Brain microvascular endothelial cell (primary cell): Measurements from ENCODE around the gene SART1.

Experiments used
- DNase-seq: peaks from one replicate; pipeline ENCODE4 v3.0.0-alpha.2; 2020
- H3K27ac ChIP-seq: fragments of 250-450 bp; sonication (Bioruptor Pico); 2 replicates; pipeline ENCODE4 v1.5.1; 2020; ENCODE audit warnings: mild to moderate bottlenecking, moderate library complexity
- H3K27me3 ChIP-seq: fragments of 250-450 bp; sonication (Bioruptor Pico); replicated peaks from 2 replicates; pipeline ENCODE4 v1.5.1; 2020; ENCODE audit warnings: mild to moderate bottlenecking
- H3K36me3 ChIP-seq: fragments of 250-450 bp; sonication (Bioruptor Pico); replicated peaks from 2 replicates; pipeline ENCODE4 v1.5.1; 2020; ENCODE audit warnings: mild to moderate bottlenecking
- H3K4me3 ChIP-seq: 2 replicates; pipeline ENCODE4 v1.5.1; 2011; ENCODE audit warnings: low read depth, mild to moderate bottlenecking, control low read depth, low read length, moderate library complexity
- in situ Hi-C: cut with HindIII; loops from 2 replicates; pipeline ENCODE4 v1.10.0; 2017; ENCODE audit warnings: low sequenced_read_pairs, low pct_ligation_motif_present
- TF ChIP-seq, protein P1 (sequence below): IDR thresholded peaks from 2 replicates; pipeline ENCODE4 v1.5.1; 2011; ENCODE audit warnings: low read depth, mild to moderate bottlenecking, moderate library complexity, low read length, control low read depth, inconsistent platforms; ENCODE audit errors: missing control alignments

Gene SART1, protein sequence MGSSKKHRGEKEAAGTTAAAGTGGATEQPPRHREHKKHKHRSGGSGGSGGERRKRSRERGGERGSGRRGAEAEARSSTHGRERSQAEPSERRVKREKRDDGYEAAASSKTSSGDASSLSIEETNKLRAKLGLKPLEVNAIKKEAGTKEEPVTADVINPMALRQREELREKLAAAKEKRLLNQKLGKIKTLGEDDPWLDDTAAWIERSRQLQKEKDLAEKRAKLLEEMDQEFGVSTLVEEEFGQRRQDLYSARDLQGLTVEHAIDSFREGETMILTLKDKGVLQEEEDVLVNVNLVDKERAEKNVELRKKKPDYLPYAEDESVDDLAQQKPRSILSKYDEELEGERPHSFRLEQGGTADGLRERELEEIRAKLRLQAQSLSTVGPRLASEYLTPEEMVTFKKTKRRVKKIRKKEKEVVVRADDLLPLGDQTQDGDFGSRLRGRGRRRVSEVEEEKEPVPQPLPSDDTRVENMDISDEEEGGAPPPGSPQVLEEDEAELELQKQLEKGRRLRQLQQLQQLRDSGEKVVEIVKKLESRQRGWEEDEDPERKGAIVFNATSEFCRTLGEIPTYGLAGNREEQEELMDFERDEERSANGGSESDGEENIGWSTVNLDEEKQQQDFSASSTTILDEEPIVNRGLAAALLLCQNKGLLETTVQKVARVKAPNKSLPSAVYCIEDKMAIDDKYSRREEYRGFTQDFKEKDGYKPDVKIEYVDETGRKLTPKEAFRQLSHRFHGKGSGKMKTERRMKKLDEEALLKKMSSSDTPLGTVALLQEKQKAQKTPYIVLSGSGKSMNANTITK

DNA sequence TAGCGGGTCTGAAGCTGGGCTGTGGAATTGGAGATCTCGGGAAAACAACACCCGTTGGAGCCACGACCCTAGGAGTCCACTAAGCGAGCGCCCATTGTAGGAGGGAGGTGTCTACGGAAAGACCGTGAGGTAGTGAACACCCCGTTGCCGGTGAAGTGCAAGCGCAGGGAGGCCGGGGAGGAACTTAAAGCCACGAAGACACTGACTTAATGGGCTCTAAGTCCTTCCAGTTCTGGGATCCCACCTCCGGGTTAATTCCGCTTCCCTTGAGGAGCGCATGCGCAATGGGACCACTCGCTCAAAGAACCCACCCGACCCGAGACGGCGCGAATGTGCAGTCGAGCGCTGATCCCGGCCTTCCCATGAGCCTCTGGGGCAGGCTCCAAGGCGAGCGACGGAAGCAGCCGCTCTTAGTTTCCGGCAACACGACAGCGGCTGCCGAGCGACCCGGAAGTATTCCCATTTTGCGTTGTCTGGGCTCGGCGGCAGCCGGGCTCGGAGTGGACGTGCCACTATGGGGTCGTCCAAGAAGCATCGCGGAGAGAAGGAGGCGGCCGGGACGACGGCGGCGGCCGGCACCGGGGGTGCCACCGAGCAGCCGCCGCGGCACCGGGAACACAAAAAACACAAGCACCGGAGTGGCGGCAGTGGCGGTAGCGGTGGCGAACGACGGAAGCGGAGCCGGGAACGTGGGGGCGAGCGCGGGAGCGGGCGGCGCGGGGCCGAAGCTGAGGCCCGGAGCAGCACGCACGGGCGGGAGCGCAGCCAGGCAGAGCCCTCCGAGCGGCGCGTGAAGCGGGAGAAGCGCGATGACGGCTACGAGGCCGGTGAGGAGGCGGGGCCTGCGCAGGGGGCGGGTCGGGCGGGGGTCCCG lies at the start of gene SART1:
Gene SART1, plus strand, starts transcription at position 468 of the 874 bp plus-strand sequence. Its CDS starts 47 bp downstream, at position 515.
- TF ChIP-seq, protein P1, sequence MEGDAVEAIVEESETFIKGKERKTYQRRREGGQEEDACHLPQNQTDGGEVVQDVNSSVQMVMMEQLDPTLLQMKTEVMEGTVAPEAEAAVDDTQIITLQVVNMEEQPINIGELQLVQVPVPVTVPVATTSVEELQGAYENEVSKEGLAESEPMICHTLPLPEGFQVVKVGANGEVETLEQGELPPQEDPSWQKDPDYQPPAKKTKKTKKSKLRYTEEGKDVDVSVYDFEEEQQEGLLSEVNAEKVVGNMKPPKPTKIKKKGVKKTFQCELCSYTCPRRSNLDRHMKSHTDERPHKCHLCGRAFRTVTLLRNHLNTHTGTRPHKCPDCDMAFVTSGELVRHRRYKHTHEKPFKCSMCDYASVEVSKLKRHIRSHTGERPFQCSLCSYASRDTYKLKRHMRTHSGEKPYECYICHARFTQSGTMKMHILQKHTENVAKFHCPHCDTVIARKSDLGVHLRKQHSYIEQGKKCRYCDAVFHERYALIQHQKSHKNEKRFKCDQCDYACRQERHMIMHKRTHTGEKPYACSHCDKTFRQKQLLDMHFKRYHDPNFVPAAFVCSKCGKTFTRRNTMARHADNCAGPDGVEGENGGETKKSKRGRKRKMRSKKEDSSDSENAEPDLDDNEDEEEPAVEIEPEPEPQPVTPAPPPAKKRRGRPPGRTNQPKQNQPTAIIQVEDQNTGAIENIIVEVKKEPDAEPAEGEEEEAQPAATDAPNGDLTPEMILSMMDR: no peak
- in situ Hi-C loops: no loop called here
- peak within 1 kb of the TSS; percentile 81 for H3K4me3 ChIP-seq

DNA sequence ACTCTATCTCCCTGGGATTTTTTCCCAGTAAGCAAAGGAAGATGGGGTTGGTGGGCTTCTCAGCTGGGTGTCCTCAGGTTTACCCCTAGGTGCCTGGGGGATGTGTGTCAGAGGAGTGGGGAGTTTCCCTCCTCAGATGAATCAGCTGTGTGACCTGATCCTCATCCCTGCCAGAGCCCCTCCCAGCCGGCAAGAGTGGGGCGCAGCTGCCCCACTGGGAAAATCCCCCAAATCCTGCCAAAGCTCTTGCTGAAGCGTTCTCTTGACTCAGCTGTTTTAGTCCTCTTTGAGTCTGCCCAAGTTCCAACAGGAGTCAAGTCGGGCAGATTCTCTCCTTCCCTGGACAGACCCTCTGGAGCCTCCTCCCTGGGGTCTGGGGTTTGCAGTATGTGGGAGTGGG lies 48.7 kb upstream of the SART1 start:
- TF ChIP-seq, protein P1: no peak
- Histone ChIP-seq H3K27ac (peak overlapping the region; percentile 57), H3K27me3 (no peaks in the 10 kb centered on the region), H3K36me3 (no peaks in the 10 kb centered on the region), H3K4me3 (no peak overlapping the region)
- DNase-seq: peak; percentile 59
- in situ Hi-C loops: no loop called here

More for the DNA sequence above, at the start of gene SART1:
- DNase-seq: peak; percentile 97
- Histone ChIP-seq H3K36me3 (peaks cover 24% of the 10 kb centered on the region), H3K27me3 (no peaks in the 10 kb centered on the region), H3K27ac (peak within 1 kb of the TSS; percentile 84)

DNA sequence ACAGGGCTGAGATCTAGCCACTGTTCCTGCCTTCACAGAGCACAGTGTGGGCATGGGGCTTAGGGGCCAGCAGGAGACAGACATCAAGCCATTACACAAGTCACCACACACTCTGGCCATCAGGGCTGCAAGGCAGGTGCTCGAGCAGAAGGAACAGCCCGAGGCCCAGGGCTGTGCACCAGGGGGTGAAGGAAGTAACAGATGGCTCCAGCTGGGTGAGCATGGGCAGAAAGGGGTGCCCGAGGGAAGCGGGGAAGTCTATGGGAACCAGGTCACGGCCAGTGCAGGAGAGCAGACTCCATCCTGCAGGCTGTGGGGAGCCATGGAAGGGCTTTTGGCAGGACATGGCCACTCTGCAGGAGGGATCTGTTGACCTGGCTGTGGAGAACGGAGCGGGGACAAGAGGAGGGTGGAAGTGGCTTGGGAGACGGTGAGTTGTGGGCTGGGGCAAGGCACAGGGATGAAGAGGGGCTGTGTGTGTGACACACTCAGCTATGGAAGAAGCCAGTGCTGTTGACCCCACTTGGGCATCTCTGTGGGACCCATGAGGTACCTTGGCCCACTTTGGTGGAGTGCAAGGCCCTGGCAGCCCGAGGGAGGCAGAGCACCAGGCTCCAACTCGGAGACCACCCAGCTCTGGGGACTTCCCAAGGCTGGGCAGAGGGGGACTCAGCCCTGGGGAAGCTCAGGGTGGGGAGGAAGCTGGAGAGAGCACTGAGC lies 46.3 kb upstream of the SART1 start:
- peak overlapping the region; percentile 82 for H3K27ac ChIP-seq
- H3K4me3 ChIP-seq: no peak overlapping the region
- DNase-seq: no peak
- TF ChIP-seq, protein P1: no peak
- no peaks in the 10 kb centered on the region for H3K27me3 ChIP-seq
- in situ Hi-C loops: no loop called here
- no peaks in the 10 kb centered on the region for H3K36me3 ChIP-seq

DNA sequence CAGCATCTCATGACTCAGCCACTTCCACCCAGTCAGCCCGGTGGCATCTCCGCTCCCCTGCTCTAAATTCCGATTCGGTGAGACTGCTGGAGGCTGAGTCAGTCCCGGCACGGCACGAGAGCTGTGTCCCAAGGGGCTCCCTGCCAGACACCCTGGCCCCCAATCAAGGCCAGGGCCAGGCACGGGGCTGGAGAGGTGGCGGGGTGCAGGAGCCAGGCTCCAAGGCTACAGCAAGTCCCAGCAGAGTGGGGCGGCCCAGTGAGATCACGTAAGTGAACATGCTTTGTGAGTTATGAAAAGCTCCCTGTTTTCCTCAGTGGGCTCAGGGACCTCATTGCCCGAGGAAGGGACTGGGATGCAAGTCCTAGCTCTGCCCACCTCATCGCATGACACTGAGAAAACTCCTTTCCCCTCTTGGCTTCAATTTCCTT lies 45.7 kb upstream of the SART1 start:
- H3K36me3 ChIP-seq: no peaks in the 10 kb centered on the region
- TF ChIP-seq, protein P1: no peak
- DNase-seq: peak; percentile 96
- in situ Hi-C loops: no loop called here
- H3K4me3 ChIP-seq: peak overlapping the region; percentile 32
- peak overlapping the region; percentile 82 for H3K27ac ChIP-seq
- H3K27me3 ChIP-seq: no peaks in the 10 kb centered on the region

DNA sequence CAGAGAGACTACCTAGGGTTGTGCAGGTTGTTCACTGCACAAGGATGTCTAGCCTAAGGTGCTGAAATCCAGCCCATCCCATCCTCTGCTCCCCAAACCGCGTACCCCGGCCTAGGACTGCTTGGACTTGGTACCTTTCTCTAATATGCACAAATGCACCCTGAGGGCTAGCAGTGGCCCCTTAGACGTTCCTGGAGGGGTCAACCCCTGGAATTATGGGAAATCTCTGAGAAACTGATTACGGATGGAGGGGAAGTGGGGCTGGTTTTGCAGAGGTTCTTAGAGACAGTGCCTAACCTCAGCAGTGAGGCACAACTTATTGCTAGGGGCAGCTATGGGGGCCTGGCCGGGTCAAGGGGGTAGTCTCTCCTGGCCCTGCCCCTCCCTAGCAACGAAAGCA lies 45.1 kb upstream of the SART1 start:
- no peak for DNase-seq
- Histone ChIP-seq H3K27me3 (no peaks in the 10 kb centered on the region), H3K36me3 (peaks cover under 1% of the 10 kb centered on the region), H3K4me3 (no peak overlapping the region), H3K27ac (peak overlapping the region; percentile 82)
- TF ChIP-seq, protein P1: no peak
- in situ Hi-C loops: no loop called here
